ENCODE results near the gene FAM72D. TPM values are rescaled to one million over a fixed set of nuclear protein-coding genes. Genes with fewer than 3 reads are reported as not detected.
"Not testable (repeated sequence)": the region's sequence is repeated elsewhere in the genome, so short reads cannot be mapped to it uniquely, and the experiment has no call there.

Gene FAM72D
- total RNA-seq, 2 experiments from 2014 or later: not detected

DNA sequence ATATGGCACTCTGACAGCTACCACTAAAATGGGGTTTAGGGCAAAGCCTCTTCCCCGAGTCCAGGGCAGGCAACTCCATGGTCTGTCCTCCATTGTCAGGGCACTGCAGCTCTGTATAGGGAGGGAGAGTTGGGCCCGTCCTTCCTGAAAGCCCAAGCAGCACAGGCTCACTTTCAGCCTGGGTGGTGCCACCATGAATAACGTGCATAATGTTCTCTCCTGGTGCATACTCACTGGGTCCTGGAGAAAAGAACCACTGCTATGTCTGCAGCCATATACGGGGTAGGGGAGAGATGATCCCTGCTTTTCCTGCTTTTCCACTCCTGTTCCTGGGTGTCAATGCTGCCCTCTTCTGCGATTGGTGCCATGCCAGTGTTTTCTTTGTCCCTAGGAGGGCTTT, 60.1 kb downstream of the FAM72D start:
- H3K27ac ChIP-seq (ENCODE audit: low read depth in 1 of 2, low read length in 2 of 2); H3K27me3 Mint-ChIP-seq; H3K27me3 ChIP-seq (ENCODE audit: control insufficient read depth in 1 of 2, insufficient read depth in 2 of 2, low read length in 2 of 2); H3K36me3 ChIP-seq (ENCODE audit: insufficient read depth, low read length); ATAC-seq (ENCODE audit: poor library complexity); CTCF ChIA-PET; POLR2A ChIA-PET; H3K4me1 ChIP-seq (ENCODE audit: insufficient read depth, low read length); H3K4me3 Mint-ChIP-seq; H3K4me1 Mint-ChIP-seq (ENCODE audit: low read depth); H3K9me3 ChIP-seq (ENCODE audit: control insufficient read depth in 1 of 2, insufficient read depth in 1 of 2, low read length in 2 of 2); H3K4me3 ChIP-seq (ENCODE audit: low read length); H3K36me3 Mint-ChIP-seq (ENCODE audit: low read depth); H3K9me3 Mint-ChIP-seq; intact Hi-C loops (cut with DNase I, micrococcal nuclease); H3K27ac Mint-ChIP-seq: not testable (repeated sequence)
- peak in 1 of 14 experiments; percentile 1 for DNase-seq

DNA sequence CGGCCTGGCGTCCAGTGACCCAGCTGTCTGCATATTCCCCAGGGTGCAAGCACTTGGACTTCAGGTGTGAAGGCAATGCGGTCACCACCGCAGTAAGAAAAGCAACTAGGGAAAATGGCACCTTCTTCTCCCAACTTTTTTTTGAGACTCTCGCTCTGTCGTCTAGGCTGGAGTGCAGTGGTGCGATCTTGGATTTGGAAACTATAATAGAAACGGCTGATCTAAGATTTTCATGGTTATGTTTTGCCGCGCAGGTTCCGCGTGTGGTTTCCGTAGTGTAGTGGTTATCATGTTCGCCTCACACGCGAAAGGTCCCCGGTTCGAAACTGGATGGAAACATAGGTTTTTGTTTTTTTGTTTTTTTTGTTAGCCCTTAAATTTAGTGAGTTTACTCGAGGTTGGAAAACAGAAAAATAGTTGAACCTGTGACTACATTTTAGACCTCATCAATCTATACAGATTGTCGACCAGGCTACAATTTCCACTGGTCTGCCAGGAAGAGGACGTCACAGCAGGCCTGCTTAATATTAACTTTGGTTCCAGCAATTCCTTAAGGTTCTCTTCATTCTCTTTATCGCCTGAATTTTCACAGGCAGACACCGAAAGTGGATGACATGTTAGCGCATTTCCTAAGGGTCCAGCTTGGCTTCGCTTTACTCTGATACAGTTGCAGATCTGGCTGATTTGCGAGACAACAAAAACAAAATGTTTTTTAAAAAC, 61.3 kb downstream of the FAM72D start:
- peak overlapping the region; percentile 12 for H3K4me3 ChIP-seq (ENCODE audit: low read length)
- DNase-seq: peak in 12 of 14 experiments; percentile 18 to 55 (median 38)
- H3K36me3 ChIP-seq (ENCODE audit: insufficient read depth, low read length); POLR2A ChIA-PET; intact Hi-C loops (cut with DNase I, micrococcal nuclease); H3K36me3 Mint-ChIP-seq (ENCODE audit: low read depth); H3K4me1 Mint-ChIP-seq (ENCODE audit: low read depth); H3K27me3 Mint-ChIP-seq; H3K4me1 ChIP-seq (ENCODE audit: insufficient read depth, low read length); CTCF ChIA-PET; H3K9me3 ChIP-seq (ENCODE audit: control insufficient read depth in 1 of 2, insufficient read depth in 1 of 2, low read length in 2 of 2); H3K9me3 Mint-ChIP-seq; H3K27me3 ChIP-seq (ENCODE audit: control insufficient read depth in 1 of 2, insufficient read depth in 2 of 2, low read length in 2 of 2); H3K27ac ChIP-seq (ENCODE audit: low read depth in 1 of 2, low read length in 2 of 2): not testable (repeated sequence)
- peak; percentile 54 for ATAC-seq (ENCODE audit: poor library complexity)
- peak overlapping the region; percentile 91 for H3K27ac Mint-ChIP-seq
- H3K4me3 Mint-ChIP-seq: peak overlapping the region; percentile 87

DNA sequence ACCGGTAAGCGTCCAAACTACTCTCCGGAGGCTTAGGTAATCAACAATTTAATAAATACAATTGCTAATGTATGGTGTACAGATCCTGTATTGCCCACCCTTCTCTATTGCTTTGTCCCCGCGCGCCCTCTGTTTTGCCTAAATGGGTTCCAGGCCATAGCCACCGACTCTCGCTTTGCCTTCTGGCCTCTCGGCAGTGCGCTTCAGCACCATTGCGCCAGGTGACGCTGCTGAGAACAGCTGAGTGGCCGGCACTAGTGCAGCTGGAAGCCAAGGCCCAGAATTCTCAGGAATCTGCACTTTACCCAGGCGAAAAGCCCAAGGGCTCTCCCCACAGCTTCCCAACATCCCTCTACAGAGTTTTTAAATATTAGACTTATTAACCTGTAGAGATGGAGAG, 61.9 kb downstream of the FAM72D start:
- H3K4me1 Mint-ChIP-seq (ENCODE audit: low read depth); H3K4me1 ChIP-seq (ENCODE audit: insufficient read depth, low read length); H3K9me3 ChIP-seq (ENCODE audit: control insufficient read depth in 1 of 2, insufficient read depth in 1 of 2, low read length in 2 of 2); H3K27me3 ChIP-seq (ENCODE audit: control insufficient read depth in 1 of 2, insufficient read depth in 2 of 2, low read length in 2 of 2); H3K4me3 Mint-ChIP-seq; CTCF ChIA-PET; H3K27ac Mint-ChIP-seq; H3K36me3 Mint-ChIP-seq (ENCODE audit: low read depth); H3K27ac ChIP-seq (ENCODE audit: low read depth in 1 of 2, low read length in 2 of 2); DNase-seq; H3K9me3 Mint-ChIP-seq; intact Hi-C loops (cut with DNase I, micrococcal nuclease); POLR2A ChIA-PET; ATAC-seq (ENCODE audit: poor library complexity); H3K36me3 ChIP-seq (ENCODE audit: insufficient read depth, low read length); H3K4me3 ChIP-seq (ENCODE audit: low read length); H3K27me3 Mint-ChIP-seq: not testable (repeated sequence)

DNA sequence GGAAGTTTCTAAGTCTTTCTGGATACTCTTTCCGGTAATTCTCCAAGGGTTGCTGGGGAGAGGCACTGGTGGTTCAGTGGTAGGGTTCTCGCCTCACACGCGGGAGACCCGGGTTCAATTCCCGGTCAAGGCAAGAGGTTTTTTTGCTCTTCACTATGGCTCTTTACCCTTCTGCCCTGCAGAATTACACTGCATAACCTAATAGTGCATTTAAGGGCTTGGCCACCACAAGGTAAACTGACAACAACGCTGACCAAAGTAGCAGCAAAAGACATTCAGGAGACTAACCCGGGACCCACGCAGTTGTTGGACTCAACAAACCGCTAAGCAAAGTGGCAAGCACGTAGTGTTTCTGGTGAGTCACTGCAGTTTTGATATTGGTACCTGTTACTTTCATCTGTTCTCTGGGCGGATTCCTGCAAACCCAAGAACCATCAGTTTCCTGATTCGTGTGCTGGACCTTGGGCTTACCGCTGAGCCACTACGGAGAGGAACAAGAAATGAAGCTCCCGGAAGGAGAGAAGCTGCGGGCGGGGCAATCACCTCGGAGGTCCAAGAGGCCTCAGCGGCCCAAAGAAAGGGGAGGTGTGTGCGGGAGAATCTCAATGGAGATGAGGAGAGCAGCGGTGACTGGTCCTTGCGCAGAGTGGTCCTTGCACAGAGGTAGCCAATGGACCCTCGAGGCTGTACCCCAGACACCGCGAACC, 65.4 kb downstream of the FAM72D start:
- DNase-seq: not testable (repeated sequence)

More for the DNA sequence above, 65.4 kb downstream of the FAM72D start:
- H3K9me3 ChIP-seq (ENCODE audit: control insufficient read depth in 1 of 2, insufficient read depth in 1 of 2, low read length in 2 of 2); H3K36me3 Mint-ChIP-seq (ENCODE audit: low read depth); H3K36me3 ChIP-seq (ENCODE audit: insufficient read depth, low read length); H3K27ac Mint-ChIP-seq; H3K4me3 ChIP-seq (ENCODE audit: low read length); H3K27me3 ChIP-seq (ENCODE audit: control insufficient read depth in 1 of 2, insufficient read depth in 2 of 2, low read length in 2 of 2); H3K4me1 ChIP-seq (ENCODE audit: insufficient read depth, low read length); H3K27ac ChIP-seq (ENCODE audit: low read depth in 1 of 2, low read length in 2 of 2); CTCF ChIA-PET; H3K4me3 Mint-ChIP-seq; H3K27me3 Mint-ChIP-seq; H3K9me3 Mint-ChIP-seq; intact Hi-C loops (cut with DNase I, micrococcal nuclease); POLR2A ChIA-PET; H3K4me1 Mint-ChIP-seq (ENCODE audit: low read depth): not testable (repeated sequence)
- peak; percentile 57 for ATAC-seq (ENCODE audit: poor library complexity)

Other genes starting within 250 kb of the FAM72D start
- 10 to 100 TPM; 11.4 to 11.6 TPM for gene SRGAP2B, start 646 bp upstream of the FAM72D start, total RNA-seq
- gene PPIAL4D, start 146.2 kb downstream of the FAM72D start, total RNA-seq: not detected

All from CD4-positive, alpha-beta T cell (primary cell).